IMR-90 (cell line): ENCODE data around the gene ADAM15.

Experiments
- BHLHE40 ChIP-seq: fragments of 150-350 bp; IDR thresholded peaks from 2 replicates; pipeline ENCODE4 v1.6.1; 2016; ENCODE audit warnings: mild to moderate bottlenecking, low read depth, low read length
- ELK1 ChIP-seq: fragments of 150-350 bp; IDR thresholded peaks from 2 replicates; pipeline ENCODE4 v1.6.1; 2016; ENCODE audit warnings: low read depth, mild to moderate bottlenecking, low read length, moderate library complexity, borderline replicate concordance
- MXI1 ChIP-seq: IDR thresholded peaks from 2 replicates; pipeline ENCODE4 v1.6.1; 2012; ENCODE audit warnings: low read depth, mild to moderate bottlenecking, low read length, moderate library complexity, borderline replicate concordance
- POLR2A ChIP-seq: IDR thresholded peaks from 2 replicates; pipeline ENCODE4 v1.6.1; 2012; ENCODE audit warnings: mild to moderate bottlenecking, low read depth, low read length
- RAD21 ChIP-seq: IDR thresholded peaks from 2 replicates; pipeline ENCODE4 v1.6.1; 2012; ENCODE audit warnings: low read length, improper control_type of control experiment
- RFX5 ChIP-seq: IDR thresholded peaks from 2 replicates; pipeline ENCODE4 v1.8.0; 2012; ENCODE audit warnings: low read depth, mild to moderate bottlenecking, low read length, moderate library complexity
- TF ChIP-seq, protein P1 (sequence below): conservative IDR thresholded peaks from 2 replicates; pipeline ENCODE4 v1.5.1; 2012; ENCODE audit warnings: mild to moderate bottlenecking, low read depth, low read length, improper control_type of control experiment
- TF ChIP-seq, protein P2 (sequence below): fragments of 150-350 bp; IDR thresholded peaks from 2 replicates; pipeline ENCODE4 v1.6.1; 2017; ENCODE audit warnings: mild to moderate bottlenecking, antibody characterized with exemption, low read length, low read depth

GRCh38 chr1:155075535-155075934 lies 24.4 kb downstream of the ADAM15 start:
- TF ChIP-seq, protein P1, sequence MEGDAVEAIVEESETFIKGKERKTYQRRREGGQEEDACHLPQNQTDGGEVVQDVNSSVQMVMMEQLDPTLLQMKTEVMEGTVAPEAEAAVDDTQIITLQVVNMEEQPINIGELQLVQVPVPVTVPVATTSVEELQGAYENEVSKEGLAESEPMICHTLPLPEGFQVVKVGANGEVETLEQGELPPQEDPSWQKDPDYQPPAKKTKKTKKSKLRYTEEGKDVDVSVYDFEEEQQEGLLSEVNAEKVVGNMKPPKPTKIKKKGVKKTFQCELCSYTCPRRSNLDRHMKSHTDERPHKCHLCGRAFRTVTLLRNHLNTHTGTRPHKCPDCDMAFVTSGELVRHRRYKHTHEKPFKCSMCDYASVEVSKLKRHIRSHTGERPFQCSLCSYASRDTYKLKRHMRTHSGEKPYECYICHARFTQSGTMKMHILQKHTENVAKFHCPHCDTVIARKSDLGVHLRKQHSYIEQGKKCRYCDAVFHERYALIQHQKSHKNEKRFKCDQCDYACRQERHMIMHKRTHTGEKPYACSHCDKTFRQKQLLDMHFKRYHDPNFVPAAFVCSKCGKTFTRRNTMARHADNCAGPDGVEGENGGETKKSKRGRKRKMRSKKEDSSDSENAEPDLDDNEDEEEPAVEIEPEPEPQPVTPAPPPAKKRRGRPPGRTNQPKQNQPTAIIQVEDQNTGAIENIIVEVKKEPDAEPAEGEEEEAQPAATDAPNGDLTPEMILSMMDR, result no peak
- TF ChIP-seq RFX5 (no peak), POLR2A (no peak), MXI1 (no peak), BHLHE40 (no peak), ELK1 (no peak), RAD21 (no peak)
- TF ChIP-seq, protein P2, sequence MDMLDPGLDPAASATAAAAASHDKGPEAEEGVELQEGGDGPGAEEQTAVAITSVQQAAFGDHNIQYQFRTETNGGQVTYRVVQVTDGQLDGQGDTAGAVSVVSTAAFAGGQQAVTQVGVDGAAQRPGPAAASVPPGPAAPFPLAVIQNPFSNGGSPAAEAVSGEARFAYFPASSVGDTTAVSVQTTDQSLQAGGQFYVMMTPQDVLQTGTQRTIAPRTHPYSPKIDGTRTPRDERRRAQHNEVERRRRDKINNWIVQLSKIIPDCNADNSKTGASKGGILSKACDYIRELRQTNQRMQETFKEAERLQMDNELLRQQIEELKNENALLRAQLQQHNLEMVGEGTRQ, result no peak
